Effector CD8-positive, alpha-beta T cell (primary cell): Measurements from ENCODE around the gene PPP1R7.

Experiments
- DNase-seq: peaks from one replicate; lab custom pipeline; 2025; lab: John Stamatoyannopoulos, UW

Gene PPP1R7

DNA sequence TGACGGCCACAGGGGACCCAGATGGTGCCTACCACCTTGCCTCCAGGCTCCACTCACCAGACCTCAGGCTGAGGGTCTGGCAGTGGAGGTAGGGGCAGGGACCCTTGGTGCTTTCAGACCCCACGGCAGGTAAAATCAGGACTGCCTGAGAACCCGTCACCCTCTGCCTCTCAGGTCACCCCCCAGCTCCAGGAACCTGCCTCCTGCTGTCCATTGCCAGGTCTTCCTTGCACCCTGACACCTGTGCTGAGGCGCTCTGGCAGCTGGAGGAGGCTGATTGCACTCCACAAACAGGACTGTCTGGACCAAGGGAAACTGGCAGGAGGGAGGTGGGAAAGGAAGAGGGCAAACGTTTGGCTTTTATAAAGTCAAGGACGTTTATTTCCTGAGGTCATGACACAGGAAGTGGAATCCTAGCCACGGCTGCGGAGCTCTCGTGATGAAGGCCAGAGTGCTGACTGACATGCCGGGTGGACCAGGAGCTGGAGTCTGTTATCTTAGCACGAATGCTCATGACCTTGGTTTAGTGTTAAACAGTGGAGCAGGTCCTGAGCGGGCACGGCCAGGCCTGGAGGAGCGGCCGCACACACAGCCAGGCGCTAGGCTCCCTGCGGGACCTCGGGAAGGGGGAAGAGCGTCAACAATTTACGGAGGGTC, 78.7 kb downstream of the PPP1R7 start:
- no peak for DNase-seq

DNA sequence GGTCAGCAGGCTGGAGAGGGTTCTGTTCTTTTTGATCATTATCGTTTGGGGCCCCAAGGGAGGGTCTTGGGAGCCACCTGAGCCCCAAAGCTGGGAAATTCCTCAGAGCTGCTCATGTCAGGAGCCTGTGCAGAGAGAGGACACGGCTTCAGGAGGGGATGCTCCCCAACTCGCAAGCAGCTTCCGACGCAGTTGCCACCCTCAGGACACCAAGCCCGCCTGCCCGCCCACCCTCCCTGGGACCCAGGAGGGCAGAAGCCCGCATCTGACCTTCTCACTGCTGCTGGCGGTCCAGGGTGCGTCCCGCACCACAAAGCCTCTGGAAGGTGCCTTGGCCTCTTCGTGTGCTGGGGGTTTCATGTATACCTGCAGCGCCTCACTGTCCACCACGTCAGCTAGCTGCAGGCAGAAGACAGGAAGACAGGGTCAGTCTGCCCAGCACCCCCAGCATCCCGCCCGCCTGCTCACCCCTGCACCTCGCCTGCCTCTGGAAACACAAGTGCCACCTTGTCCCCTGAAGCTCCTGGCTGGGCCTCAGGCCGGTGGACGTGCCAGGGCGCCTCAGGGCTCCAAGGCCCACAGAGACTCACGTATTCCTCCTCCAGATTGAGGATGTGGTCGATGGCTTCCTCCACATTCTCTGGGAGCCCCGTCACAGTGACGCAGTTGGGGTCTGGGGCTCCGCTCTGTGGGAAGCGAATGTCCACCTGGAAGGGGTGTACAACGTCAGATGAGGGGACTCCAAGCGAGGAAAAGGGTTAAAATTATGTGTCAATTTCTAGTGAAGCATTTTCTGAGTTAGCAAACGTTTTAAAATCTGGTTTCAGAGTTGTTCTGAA, 79.5 kb downstream of the PPP1R7 start:
- no peak for DNase-seq

DNA sequence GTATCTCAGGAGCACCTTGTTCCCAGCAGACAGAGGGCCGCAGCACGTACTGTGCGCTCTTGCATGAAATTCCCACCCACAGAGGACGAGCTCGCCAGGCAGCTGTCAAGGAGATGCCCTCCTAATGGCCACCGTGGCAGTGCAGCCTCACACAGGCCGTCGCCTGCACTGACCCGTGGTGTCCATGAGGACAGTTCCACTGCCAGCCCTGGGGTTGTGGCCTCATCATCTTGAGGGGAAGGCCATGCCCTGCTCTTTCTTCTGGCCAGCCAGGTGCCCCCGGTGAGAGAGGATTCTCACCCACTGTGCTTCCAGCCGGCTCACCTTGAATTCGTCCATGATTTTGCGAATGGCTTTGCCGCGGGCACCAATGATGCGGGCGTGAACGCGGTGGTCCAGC, 80.2 kb downstream of the PPP1R7 start:
- DNase-seq: no peak

DNA sequence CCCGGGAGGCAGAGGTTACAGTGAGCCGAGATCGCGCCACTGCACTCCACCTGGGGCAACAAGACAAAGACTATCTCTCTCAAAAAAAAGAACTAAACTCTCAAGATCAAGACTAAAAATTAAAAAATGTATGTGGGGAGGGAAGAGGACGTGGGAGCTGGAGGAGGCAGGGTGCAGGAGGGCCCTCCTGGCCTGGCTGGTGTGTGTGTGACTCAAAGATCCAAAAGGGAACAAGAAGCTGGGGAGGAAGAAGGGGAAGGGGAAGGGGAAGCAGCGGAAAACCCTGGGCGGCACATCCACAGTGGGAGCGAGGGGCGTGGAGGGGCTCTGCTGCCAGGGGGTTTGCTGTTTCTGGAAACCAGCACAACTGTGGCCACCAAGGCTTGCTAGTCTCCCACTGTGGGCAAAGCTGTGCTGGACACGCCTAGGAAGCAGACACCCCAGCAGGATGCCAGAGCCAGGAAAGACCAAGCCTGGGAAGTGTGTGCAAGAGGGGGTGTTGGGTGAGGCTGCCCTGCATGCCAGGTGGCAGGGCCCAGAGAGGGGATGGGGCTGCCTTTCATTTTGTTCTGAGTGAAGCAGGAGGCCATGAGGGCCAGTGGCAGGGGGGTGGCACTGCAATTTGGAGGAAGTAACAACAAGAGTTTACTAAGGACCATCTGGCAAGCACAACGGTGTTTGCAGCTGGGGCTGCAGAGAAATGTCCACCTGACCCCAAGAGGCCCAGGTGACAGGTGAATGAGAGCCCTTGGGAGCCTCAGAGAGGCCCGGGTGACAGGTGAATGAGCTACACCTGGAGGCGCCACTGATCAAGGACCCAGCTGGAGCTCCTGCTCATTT, 82.7 kb downstream of the PPP1R7 start:
- no peak for DNase-seq
